ENCODE results near the gene CTTN. TPM values are rescaled to one million over a fixed set of nuclear protein-coding genes. Genes with fewer than 3 reads are reported as not detected.

The CTTN gene
- total RNA-seq, 4 donors from 2014 or later = 111 to 164 (median 146) TPM

GRCh38 chr11:70472240-70472639 lies 73.9 kb downstream of the CTTN start:
- H3K4me3 ChIP-seq = no peak overlapping the region
- H3K9me3 ChIP-seq = no peaks in the 10 kb centered on the region
- DNase-seq (ENCODE audit: extremely low spot score) = no peak
- no peak for TF ChIP-seq POLR2A (IDR thresholded peaks at IDR 0.05; ENCODE audit: low read depth)
- no peak for TF ChIP-seq EP300 (IDR thresholded peaks at IDR 0.05)
- TF ChIP-seq, protein P1, sequence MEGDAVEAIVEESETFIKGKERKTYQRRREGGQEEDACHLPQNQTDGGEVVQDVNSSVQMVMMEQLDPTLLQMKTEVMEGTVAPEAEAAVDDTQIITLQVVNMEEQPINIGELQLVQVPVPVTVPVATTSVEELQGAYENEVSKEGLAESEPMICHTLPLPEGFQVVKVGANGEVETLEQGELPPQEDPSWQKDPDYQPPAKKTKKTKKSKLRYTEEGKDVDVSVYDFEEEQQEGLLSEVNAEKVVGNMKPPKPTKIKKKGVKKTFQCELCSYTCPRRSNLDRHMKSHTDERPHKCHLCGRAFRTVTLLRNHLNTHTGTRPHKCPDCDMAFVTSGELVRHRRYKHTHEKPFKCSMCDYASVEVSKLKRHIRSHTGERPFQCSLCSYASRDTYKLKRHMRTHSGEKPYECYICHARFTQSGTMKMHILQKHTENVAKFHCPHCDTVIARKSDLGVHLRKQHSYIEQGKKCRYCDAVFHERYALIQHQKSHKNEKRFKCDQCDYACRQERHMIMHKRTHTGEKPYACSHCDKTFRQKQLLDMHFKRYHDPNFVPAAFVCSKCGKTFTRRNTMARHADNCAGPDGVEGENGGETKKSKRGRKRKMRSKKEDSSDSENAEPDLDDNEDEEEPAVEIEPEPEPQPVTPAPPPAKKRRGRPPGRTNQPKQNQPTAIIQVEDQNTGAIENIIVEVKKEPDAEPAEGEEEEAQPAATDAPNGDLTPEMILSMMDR (IDR thresholded peaks at IDR 0.05) = no peak
- no peak for TF ChIP-seq POLR2AphosphoS5 (IDR thresholded peaks at IDR 0.05)
- H3K27me3 ChIP-seq = no peaks in the 10 kb centered on the region
- H3K27ac ChIP-seq (replicated peaks in 1 of 4) = no peak overlapping the region
- intact Hi-C loops (cut with DNase I) = no loop called here
- H3K4me1 ChIP-seq = peaks cover 0 to 1% (median under 1%) of the 10 kb centered on the region in 4 donors
- H3K36me3 ChIP-seq = peaks cover 0 to 5% (median 0%) of the 10 kb centered on the region in 4 donors
- WGBS = 97% methylated on average over 9 of the region's 9 CpGs

DNA sequence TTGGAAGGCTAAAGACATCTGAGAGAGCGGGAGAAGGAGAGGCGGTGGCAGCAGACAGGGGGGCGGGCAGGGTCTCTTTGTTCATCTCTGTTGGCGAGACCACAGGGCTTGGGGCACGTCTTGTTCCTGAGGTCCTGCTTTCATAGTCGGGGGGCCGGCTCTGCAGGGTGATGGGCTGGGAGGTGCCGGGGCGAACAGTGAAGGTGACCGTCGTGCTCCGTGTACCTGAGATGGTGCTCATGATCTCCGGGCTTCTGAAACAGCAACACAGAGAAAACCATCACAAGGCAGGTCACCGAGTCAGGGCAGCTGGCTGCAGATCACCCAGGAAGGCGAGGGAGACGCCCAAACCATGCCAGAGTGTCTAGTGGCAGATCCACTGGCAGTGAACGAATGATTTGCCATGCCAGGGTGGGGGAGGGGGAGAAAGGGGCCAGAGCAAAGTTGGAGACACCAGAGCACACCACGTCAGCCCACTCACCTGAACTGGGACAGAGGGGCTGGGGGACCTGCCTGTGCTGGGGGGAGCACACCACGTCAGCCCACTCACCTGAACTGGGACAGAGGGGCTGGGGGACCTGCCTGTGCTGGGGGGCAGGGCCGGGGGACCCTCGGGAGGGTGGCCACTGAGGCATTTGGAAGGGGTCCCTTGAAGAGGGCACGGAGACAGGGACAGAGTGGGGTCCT lies 75.0 kb downstream of the CTTN start:
- no peak overlapping the region for H3K27ac ChIP-seq (replicated peaks in 1 of 4)
- H3K36me3 ChIP-seq = peaks cover 0 to 5% (median 0%) of the 10 kb centered on the region in 4 donors
- intact Hi-C loops (cut with DNase I) = no loop called here
- 89% methylated on average over 19 of the region's 22 CpGs for WGBS
- H3K27me3 ChIP-seq = no peaks in the 10 kb centered on the region
- DNase-seq (ENCODE audit: extremely low spot score) = no peak
- no peak overlapping the region for H3K4me3 ChIP-seq
- TF ChIP-seq POLR2A (IDR thresholded peaks at IDR 0.05; ENCODE audit: low read depth) (no peak), EP300 (IDR thresholded peaks at IDR 0.05) (no peak), POLR2AphosphoS5 (IDR thresholded peaks at IDR 0.05) (no peak)
- TF ChIP-seq, protein P1 (IDR thresholded peaks at IDR 0.05) = no peak
- H3K4me1 ChIP-seq = no peaks in the 10 kb centered on the region
- H3K9me3 ChIP-seq = no peaks in the 10 kb centered on the region

GRCh38 chr11:70473873-70474690 lies 75.8 kb downstream of the CTTN start:
- H3K9me3 ChIP-seq = no peaks in the 10 kb centered on the region
- no peak for DNase-seq (ENCODE audit: extremely low spot score)

DNA sequence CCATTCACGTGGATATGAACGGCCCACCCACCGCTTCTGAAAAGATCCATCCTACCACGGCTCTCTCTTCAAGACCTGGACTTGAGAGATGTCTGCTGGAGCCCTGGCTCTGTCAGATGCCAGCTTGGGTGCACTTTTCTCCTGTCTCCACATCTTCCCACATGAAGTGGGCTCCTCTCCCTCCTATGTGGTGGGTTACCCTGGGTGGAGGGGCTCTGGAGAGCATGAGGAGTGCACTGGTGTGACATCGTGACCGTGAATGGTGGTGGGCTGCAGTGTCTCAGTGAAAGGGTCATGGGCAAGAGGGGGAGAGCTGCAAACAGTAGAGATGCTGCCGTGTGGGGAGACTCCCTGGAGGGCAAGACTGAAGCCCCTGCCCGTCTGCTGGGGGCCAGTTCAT lies 76.4 kb downstream of the CTTN start:
- H3K4me1 ChIP-seq = no peaks in the 10 kb centered on the region
- H3K36me3 ChIP-seq = peaks cover 0 to 5% (median 0%) of the 10 kb centered on the region in 4 donors
- intact Hi-C loops (cut with DNase I) = no loop called here
- H3K27ac ChIP-seq (replicated peaks in 1 of 4) = no peak overlapping the region
- no peak for DNase-seq (ENCODE audit: extremely low spot score)
- no peaks in the 10 kb centered on the region for H3K27me3 ChIP-seq
- H3K4me3 ChIP-seq = no peak overlapping the region
- TF ChIP-seq POLR2A (IDR thresholded peaks at IDR 0.05; ENCODE audit: low read depth) (no peak), POLR2AphosphoS5 (IDR thresholded peaks at IDR 0.05) (no peak), EP300 (IDR thresholded peaks at IDR 0.05) (no peak)
- TF ChIP-seq, protein P1 (IDR thresholded peaks at IDR 0.05) = no peak
- no peaks in the 10 kb centered on the region for H3K9me3 ChIP-seq
- WGBS = 90% methylated on average over 7 of the region's 8 CpGs

More at GRCh38 chr11:70473873-70474690, 75.8 kb downstream of the CTTN start:
- no peaks in the 10 kb centered on the region for H3K27me3 ChIP-seq
- H3K4me3 ChIP-seq = no peak overlapping the region
- TF ChIP-seq, protein P1 (IDR thresholded peaks at IDR 0.05) = no peak
- no peak for TF ChIP-seq POLR2A (IDR thresholded peaks at IDR 0.05; ENCODE audit: low read depth)
- no peak for TF ChIP-seq POLR2AphosphoS5 (IDR thresholded peaks at IDR 0.05)
- TF ChIP-seq EP300 (IDR thresholded peaks at IDR 0.05) = no peak
- no peaks in the 10 kb centered on the region for H3K4me1 ChIP-seq
- H3K36me3 ChIP-seq = peaks cover 0 to 5% (median 0%) of the 10 kb centered on the region in 4 donors
- WGBS = 83% methylated on average over 12 of the region's 18 CpGs
- intact Hi-C loops (cut with DNase I) = no loop called here
- no peak overlapping the region for H3K27ac ChIP-seq (replicated peaks in 1 of 4)
